SW 1271 (cell line): Measurements from ENCODE around the gene PDE4DIP.
"Not testable (repeated sequence)": the region's sequence is repeated elsewhere in the genome, so short reads cannot be mapped to it uniquely, and the experiment has no call there.

Source experiments
- DNase-seq, 2 experiments: peaks; one replicate each; lab custom pipeline; 2025; lab: John Stamatoyannopoulos, UW

Gene PDE4DIP

GRCh38 chr1:148921047-148921446, 76.8 kb downstream of the PDE4DIP start:
- DNase-seq = not testable (repeated sequence)

- DNase-seq = not testable (repeated sequence)
Observed at GRCh38 chr1:148923798-148924197, 79.6 kb downstream of the PDE4DIP start.

GRCh38 chr1:148927645-148928044, 83.4 kb downstream of the PDE4DIP start:
- DNase-seq = not testable (repeated sequence)

GRCh38 chr1:148929253-148929652, 85.0 kb downstream of the PDE4DIP start:
- DNase-seq = not testable (repeated sequence)

- not testable (repeated sequence) for DNase-seq
Observed at GRCh38 chr1:148935381-148936002, 91.3 kb downstream of the PDE4DIP start.

- not testable (repeated sequence) for DNase-seq
Observed at GRCh38 chr1:148942906-148943305, 98.7 kb downstream of the PDE4DIP start.

- DNase-seq = not testable (repeated sequence)
Observed at GRCh38 chr1:148945130-148945529, 100.9 kb downstream of the PDE4DIP start.

GRCh38 chr1:148948768-148949167, 104.5 kb downstream of the PDE4DIP start:
- DNase-seq = not testable (repeated sequence)

- peak in 1 of 2 experiments; percentile 50 for DNase-seq
Observed at GRCh38 chr1:148951336-148952227, 107.4 kb downstream of the PDE4DIP start.

GRCh38 chr1:148952253-148952937, 108.2 kb downstream of the PDE4DIP start:
- DNase-seq = not testable (repeated sequence)

GRCh38 chr1:148952938-148953616, 108.8 kb downstream of the PDE4DIP start:
- peak in 1 of 2 experiments; percentile 1 for DNase-seq

- DNase-seq = not testable (repeated sequence)
Observed at GRCh38 chr1:148953730-148954129, 109.5 kb downstream of the PDE4DIP start.

GRCh38 chr1:148958343-148958742, 114.1 kb downstream of the PDE4DIP start:
- DNase-seq = not testable (repeated sequence)

GRCh38 chr1:148960212-148961000, 116.2 kb downstream of the PDE4DIP start:
- DNase-seq = not testable (repeated sequence)

- not testable (repeated sequence) for DNase-seq
Observed at GRCh38 chr1:148962127-148962857, 118.1 kb downstream of the PDE4DIP start.

- not testable (repeated sequence) for DNase-seq
Observed at GRCh38 chr1:148966084-148966483, 121.9 kb downstream of the PDE4DIP start.

GRCh38 chr1:148967580-148967979, 123.4 kb downstream of the PDE4DIP start:
- DNase-seq = not testable (repeated sequence)

- not testable (repeated sequence) for DNase-seq
Observed at GRCh38 chr1:148968682-148969081, 124.5 kb downstream of the PDE4DIP start.

GRCh38 chr1:148969126-148969525, 124.9 kb downstream of the PDE4DIP start:
- not testable (repeated sequence) for DNase-seq

- DNase-seq = peak; percentile 17 to 22
Observed at GRCh38 chr1:148975453-148975852, 131.2 kb downstream of the PDE4DIP start.
